HG02943 (cell line): Measurements from ENCODE around the gene BTD.
"Not testable (repeated sequence)": the region's sequence is repeated elsewhere in the genome, so short reads cannot be mapped to it uniquely, and the experiment has no call there.

Experiments used
- ATAC-seq: cut with Tn5 transposase; IDR thresholded peaks from one replicate; pipeline ENCODE4 v1.9.1; 2021; ENCODE audit warnings: mild to moderate bottlenecking, low read depth, moderate library complexity; ENCODE audit not compliant: unreplicated experiment

The BTD gene

DNA sequence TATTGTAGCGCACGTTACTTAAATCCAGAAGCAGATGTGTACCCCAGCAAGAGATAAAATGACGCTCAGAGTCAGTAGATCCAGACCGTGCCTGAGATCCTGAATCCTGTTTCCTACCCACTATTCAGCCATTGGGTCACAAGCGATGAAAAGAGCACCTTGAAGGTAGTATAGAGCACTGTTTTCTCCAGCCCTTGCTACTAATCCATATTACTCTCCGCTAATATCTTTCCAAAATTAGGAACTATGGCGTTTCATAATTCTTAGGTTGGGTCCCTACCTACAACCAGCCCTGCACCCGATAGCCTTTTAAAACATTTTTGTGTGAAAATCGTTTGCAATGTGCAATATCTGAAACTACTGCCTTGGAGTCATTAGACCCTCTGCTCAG is 596 bp downstream of the BTD start:
- peak; percentile 14 for ATAC-seq

DNA sequence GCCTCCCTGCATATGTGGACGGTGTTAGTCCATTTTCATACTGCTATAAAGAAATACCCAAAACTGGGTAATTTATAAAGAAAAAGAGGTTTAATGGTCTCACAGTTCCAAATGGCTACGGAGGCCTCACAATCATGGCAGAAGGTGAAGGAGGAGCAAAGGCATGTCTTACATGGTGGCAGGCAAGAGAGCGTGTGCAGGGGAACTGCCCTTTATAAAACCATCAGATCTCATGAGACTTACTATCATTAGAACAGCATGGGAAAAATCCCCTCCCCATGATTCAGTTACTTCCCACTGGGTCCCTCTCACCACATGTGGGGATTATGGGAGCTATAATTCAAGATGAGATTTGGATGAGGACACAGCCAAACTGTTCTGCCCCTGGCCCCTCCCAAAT is 1.3 kb downstream of the BTD start:
- ATAC-seq = not testable (repeated sequence)

DNA sequence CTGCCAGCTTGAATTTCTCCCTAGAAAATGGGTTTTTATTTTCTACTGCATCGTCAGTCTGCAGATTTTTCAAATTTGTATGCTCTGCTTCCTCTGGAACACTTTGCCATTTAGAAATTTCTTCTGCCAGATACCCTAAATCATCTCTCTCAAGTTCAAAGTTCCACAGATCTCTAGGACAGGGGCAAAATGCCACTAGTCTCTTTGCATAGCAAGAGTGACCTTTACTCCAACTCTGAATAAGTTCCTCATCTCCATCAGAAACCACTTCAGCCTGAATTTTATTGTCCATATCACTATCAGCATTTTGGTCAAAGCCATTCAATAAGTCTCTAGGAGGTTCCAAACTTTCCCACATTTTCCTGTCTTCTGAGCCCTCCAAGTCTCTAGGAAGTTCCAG is 3.0 kb downstream of the BTD start:
- not testable (repeated sequence) for ATAC-seq

GRCh38 chr3:15606434-15606891 is 4.9 kb downstream of the BTD start:
- ATAC-seq = no peak

- ATAC-seq = no peak
Measured at GRCh38 chr3:15610082-15610759, 8.7 kb downstream of the BTD start.

DNA sequence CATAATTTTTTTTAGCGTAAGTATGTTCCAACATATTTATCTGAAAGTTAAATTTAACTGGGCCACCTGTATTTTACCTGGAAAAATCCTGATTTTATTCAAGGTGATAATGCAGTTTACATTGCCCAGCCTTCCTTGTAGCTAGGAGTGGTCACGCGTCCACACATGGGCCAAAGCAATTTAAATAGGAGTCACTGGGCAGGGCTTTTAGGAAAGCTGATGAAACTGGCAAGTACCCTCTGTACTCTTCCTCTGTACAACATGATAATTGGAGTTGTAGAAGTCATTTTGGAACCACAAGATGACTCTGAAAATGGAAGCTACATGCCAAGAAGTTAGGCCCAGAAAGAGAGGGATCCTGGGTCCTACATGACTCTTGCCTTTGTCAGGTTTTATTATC is 9.5 kb downstream of the BTD start:
- no peak for ATAC-seq

DNA sequence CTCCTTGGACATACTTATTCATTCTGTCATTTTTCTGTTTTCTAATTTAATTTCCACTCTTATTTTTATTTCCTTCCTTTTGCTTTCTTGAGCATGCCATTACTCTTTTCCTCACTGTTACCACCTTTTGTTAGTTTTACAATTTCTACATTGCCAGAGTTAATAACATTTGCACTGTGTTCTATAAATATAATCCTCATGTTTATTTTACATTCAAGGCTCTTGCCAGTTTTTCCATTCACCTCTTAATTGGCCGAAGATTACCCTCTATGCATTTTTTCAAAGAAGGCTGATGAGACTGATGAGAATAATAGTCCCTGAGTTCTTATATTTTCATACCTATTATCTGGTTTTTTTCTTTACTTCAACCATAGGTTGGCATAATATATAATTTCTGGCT is 10.5 kb downstream of the BTD start:
- ATAC-seq = no peak

DNA sequence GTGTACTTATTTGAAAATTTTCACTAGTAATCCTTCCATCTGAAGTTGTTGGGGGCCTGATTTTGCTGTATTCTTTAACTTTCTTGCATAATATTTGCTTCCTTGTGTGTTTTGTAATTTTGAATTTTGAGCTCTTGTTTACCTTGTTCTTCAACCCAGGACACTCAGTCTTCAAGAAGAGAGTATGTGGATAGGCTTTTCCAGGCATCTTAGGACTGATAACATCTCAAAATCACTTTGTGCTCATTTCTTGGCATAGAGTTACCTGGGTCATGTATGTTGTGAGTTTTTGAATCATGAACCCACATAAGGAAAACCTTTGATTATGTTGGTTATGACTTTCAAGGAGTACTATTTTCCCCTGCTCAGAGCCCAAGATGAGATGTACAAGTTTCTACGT is 13.4 kb downstream of the BTD start:
- no peak for ATAC-seq

DNA sequence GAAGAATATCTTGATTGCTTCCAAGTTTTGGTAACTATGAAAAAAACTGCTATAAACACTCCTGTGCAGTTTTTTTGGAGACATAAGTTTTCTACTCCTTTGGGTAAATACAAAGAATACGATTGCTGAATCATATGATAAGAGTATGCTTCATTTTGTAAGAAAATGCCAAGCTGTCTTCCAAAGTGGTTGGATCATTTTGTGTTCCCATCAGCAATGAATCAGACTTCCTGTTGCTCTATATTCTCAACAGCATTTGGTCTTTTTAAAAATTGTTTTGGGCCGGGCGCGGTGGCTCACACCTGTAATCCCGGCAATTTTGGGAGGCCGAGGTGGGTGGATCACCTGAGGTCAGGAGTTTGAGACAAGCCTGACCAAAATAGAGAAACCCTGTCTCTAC is 14.5 kb downstream of the BTD start:
- no peak for ATAC-seq

- not testable (repeated sequence) for ATAC-seq
Measured at GRCh38 chr3:15619659-15620464, 18.3 kb downstream of the BTD start.

DNA sequence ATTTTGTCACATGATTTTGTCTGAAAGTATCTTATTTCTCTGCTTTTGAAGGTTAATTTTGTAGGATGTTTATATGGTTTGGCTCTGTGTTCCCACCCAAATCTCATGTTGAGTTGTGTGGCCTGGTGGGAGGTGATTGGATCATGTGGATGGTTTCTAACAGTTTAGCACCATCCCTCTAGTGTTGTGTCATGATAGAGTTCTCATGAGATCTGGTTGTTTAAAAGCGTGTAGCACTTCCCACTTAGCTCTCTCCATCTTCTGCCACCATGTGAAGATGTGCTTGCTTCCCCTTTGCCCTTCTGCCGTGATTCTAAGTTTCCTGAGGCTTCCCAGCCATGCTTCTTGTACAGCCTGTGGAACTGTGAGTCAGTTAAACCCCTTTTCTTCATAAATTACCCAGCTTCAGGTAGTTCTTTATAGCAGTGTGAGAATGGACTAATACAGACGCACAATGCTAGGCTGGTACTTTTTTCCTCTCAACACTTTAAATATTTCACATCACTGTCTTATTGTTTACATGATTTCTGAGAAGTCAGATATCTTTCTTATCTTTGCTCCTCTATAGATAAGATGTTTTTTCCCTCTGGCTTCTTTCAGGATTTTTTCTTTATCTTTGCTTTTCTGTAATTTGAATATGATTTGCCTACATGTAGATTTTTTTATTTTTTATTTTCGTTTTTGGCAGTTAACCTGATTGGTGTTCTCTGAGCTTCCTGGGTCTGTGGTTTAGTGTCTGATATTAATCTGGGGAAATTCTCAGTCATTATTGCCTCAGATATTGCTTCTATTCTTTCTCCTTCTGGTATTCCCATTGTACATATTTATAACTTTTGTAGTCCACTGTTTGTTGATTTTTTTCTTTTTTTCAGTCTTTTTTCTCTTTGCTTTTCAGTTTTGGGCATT is 22.2 kb downstream of the BTD start:
- ATAC-seq = no peak

GRCh38 chr3:15628967-15629366 is 27.4 kb downstream of the BTD start:
- no peak for ATAC-seq

DNA sequence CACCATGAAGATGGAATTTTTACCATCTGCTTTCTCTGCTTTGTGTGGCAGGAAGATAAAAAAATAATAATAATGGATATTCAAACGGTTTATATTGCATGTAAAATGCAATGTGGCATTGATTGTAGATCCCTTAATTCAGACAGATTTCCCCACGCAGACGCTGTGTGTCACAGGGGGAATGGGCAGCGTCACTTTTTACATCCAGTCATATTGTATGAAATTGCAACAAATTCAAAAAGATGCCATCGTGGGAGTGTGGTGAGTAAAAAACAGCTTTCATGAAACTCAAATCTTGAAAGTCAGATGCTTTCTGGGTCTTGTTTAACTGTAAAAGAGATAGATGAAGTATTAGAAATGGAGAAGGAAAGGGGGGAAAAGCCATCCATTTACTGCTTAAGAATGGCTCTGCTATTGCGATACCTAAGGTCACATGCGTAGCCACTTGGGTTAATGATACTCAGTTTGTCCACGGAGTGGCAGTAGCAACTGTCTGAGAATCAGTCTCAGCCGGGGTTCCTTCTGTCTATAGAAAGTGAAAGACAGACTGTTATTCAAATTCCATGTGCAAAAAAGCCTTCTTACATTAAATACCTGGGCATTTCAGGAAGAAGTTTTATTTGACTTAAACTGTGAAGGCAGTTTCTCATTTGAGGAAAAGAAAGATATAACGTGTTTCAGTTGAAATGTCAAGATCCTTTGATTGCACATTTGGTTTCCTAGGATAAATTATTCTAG is 28.5 kb downstream of the BTD start:
- ATAC-seq = peak; percentile 87

- no peak for ATAC-seq
Measured at GRCh38 chr3:15630646-15631350, 29.3 kb downstream of the BTD start.

- no peak for ATAC-seq
Measured at GRCh38 chr3:15631426-15632211, 30.1 kb downstream of the BTD start.

DNA sequence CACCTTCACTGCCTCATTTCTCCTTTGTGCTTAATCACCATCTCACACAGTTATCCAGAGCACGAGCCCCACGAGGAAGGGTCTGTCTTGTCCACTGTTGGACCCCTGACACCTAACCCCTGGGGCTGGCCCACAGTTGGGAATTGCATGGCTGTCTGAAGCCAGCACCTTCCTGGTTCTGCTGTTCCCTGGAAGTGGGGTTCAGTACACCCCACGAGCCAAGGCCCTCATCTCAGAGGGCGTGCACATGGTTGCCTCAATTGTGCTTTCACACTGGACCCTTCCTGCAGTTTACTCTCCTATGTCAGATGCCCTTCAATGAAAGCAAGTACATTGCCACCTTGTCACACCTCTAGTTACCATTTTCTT is 30.7 kb downstream of the BTD start:
- ATAC-seq = no peak

DNA sequence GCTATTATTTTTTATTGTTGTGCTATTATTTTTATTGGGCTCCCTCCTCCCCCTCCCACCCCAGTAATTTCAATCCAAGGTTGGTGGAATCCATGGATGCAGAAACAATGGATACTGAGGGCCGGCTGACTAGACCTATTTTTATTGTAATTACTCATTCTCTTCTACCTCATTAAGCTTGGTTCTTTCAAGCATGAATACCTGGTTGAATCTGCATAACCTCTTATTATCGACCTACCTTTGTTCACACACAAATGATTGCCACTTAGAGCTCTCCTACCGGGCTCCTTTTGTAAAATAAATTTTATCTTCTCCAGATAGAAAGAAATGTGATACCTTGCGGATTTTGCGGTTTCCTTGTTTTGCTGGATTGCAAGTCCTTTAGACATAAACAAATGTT is 31.6 kb downstream of the BTD start:
- no peak for ATAC-seq

DNA sequence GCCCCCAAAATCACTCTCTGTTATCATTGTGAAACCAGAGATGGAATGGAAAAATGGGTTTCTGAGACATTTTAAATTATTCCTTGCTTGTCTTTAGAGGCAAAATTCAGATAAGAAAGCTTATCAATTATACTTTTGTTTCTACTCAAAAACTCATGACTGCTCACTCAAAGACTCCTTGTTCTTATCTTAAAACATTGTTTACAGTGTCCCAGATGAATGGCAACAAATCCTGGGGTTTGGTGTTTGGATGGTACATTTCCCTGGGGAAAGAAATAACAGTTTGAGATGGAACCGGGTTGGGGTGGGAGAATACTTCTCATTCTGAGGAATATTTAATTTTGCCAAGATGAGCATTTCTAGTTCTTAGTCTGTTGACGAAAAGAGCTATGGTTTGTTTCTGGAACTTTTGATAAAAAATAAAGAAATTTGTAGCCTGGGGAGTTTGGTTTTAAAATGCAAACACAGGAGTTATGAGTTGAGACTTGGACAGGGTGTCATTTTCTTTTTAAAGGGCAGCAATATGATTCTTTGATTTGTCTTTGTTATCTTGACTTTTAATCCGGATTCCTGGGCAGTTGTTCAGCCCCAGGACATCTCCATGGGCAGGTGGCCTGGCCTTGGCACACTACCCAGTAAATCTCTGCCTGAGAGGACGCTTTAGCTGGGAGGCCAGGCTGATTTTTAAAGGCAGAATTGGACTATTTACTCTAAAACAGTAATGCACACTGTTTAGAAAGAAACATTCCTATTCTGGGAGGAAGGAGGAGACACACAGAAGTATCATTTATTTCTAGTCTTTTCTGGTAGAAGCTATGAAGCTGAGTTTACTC is 32.4 kb downstream of the BTD start:
- no peak for ATAC-seq
